WTC11 (cell line): Measurements from ENCODE around the gene RAPGEF3. TPM values are rescaled to one million over a fixed set of nuclear protein-coding genes. Genes with fewer than 3 reads are reported as not detected.

ENCODE experiments used
- ATAC-seq: fragments of 200-7000 bp; cut with Tn5 transposase; 2 replicates; pipeline ENCODE4 v1.10.0; 2021; ENCODE audit warnings: mild to moderate bottlenecking, moderate library complexity
- CTCF ChIA-PET: fragments of 300-600 bp; sonication (Branson Sonifier 250); formaldehyde crosslinking; loops from one replicate; lab custom pipeline; 2021; ENCODE audit warnings: antibody characterized with exemption; lab: Charles Lee
- POLR2A ChIA-PET: fragments of 350-600 bp; sonication (Branson Sonifier 250); formaldehyde crosslinking; loops from one replicate; lab custom pipeline; 2021; ENCODE audit warnings: antibody characterized with exemption; lab: Charles Lee
- DNase-seq: peaks from one replicate; pipeline ENCODE4 v3.0.0; 2021; ENCODE audit warnings: low spot score
- H3K27ac Mint-ChIP-seq: 2 replicates; pipeline ENCODE4 v1.8.0; 2021; ENCODE audit warnings: mixed read lengths
- H3K27me3 Mint-ChIP-seq: 2 replicates; pipeline ENCODE4 v1.8.0; 2021; ENCODE audit warnings: low read depth, mild to moderate bottlenecking, moderate library complexity, mixed read lengths
- H3K36me3 Mint-ChIP-seq: 2 replicates; pipeline ENCODE4 v1.8.0; 2021; ENCODE audit warnings: mixed read lengths
- H3K4me1 Mint-ChIP-seq: 2 replicates; pipeline ENCODE4 v1.8.0; 2022; ENCODE audit warnings: mixed read lengths
- H3K4me3 Mint-ChIP-seq: 2 replicates; pipeline ENCODE4 v1.8.0; 2021; ENCODE audit warnings: mild to moderate bottlenecking, moderate library complexity, mixed read lengths
- H3K9me3 Mint-ChIP-seq: 2 replicates; pipeline ENCODE4 v1.8.0; 2021; ENCODE audit warnings: mixed read lengths
- ARID4B ChIP-seq: sonication (generic); formaldehyde crosslinking; IDR thresholded peaks from 2 replicates; pipeline ENCODE4 v1.8.0; 2023; ENCODE audit warnings: missing genetic modification reagents, mild to moderate bottlenecking, borderline replicate concordance
- CREM ChIP-seq: sonication (generic); formaldehyde crosslinking; IDR thresholded peaks from 2 replicates; pipeline ENCODE4 v1.8.1; 2022; ENCODE audit warnings: mild to moderate bottlenecking, missing genetic modification reagents, moderate library complexity
- ESRRA ChIP-seq: sonication (generic); formaldehyde crosslinking; IDR thresholded peaks from 2 replicates; pipeline ENCODE4 v1.8.1; 2022; ENCODE audit warnings: mild to moderate bottlenecking, missing genetic modification reagents, borderline replicate concordance
- FOXJ3 ChIP-seq: sonication (generic); formaldehyde crosslinking; IDR thresholded peaks from 2 replicates; pipeline ENCODE4 v1.9.0; 2021; ENCODE audit warnings: missing genetic modification reagents, mild to moderate bottlenecking, borderline replicate concordance
- GTF2I ChIP-seq: fragments of 250-450 bp; sonication (Bioruptor Pico); conservative IDR thresholded peaks from 2 replicates; pipeline ENCODE4 v1.4.0; 2021; ENCODE audit warnings: mild to moderate bottlenecking
- NFYB ChIP-seq: sonication (generic); formaldehyde crosslinking; conservative IDR thresholded peaks from 2 replicates; pipeline ENCODE4 v1.8.0; 2022; ENCODE audit warnings: low read depth, missing genetic modification reagents
- PRDM15 ChIP-seq: sonication (generic); formaldehyde crosslinking; IDR thresholded peaks from 2 replicates; pipeline ENCODE4 v1.8.0; 2022; ENCODE audit warnings: missing genetic modification reagents
- RELA ChIP-seq: sonication (generic); formaldehyde crosslinking; IDR thresholded peaks from 2 replicates; pipeline ENCODE4 v1.8.1; 2022; ENCODE audit warnings: missing genetic modification reagents, mild to moderate bottlenecking, borderline replicate concordance
- SOX15 ChIP-seq: fragments of 250-450 bp; sonication (Bioruptor Pico); IDR thresholded peaks from 2 replicates; pipeline ENCODE4 v1.9.0; 2021; ENCODE audit warnings: mild to moderate bottlenecking
- TCF7 ChIP-seq: sonication (generic); formaldehyde crosslinking; IDR thresholded peaks from 2 replicates; pipeline ENCODE4 v1.8.0; 2022; ENCODE audit warnings: mild to moderate bottlenecking, low read depth, missing genetic modification reagents, moderate library complexity
- TEAD4 ChIP-seq: sonication (generic); formaldehyde crosslinking; IDR thresholded peaks from 2 replicates; pipeline ENCODE4 v1.8.0; 2022; ENCODE audit warnings: mild to moderate bottlenecking, missing genetic modification reagents
- ZBTB21 ChIP-seq: sonication (generic); formaldehyde crosslinking; IDR thresholded peaks from 2 replicates; pipeline ENCODE4 v1.8.1; 2023; ENCODE audit warnings: mild to moderate bottlenecking, missing genetic modification reagents, borderline replicate concordance
- ZNF416 ChIP-seq: fragments of 250-450 bp; sonication (Bioruptor Pico); IDR thresholded peaks from 2 replicates; pipeline ENCODE4 v1.9.0; 2021; ENCODE audit warnings: mild to moderate bottlenecking, inconsistent platforms
- ZNF512 ChIP-seq: sonication (generic); formaldehyde crosslinking; IDR thresholded peaks from 2 replicates; pipeline ENCODE4 v1.8.1; 2022; ENCODE audit warnings: missing genetic modification reagents, borderline replicate concordance
- ZSCAN18 ChIP-seq: fragments of 250-450 bp; sonication (Bioruptor Pico); IDR thresholded peaks from 2 replicates; pipeline ENCODE4 v2.1.2; 2022; ENCODE audit warnings: mild to moderate bottlenecking, moderate library complexity
- total RNA-seq: library from RNA; stranded (reverse); gene quantifications from 3 replicates; pipeline ENCODE4 v1.2.3, GENCODE V29; 2021

Gene RAPGEF3
- total RNA-seq, 1 experiment from 2014 or later = 13.3 TPM

- no peak for DNase-seq
- no peak overlapping the region for H3K27ac Mint-ChIP-seq
- H3K9me3 Mint-ChIP-seq = no peaks in the 10 kb centered on the region
- TF ChIP-seq ZNF416 (no peak), ZBTB21 (CRISPR knock-in tag) (no peak), FOXJ3 (CRISPR knock-in tag) (no peak), RELA (CRISPR knock-in tag) (no peak), ZNF512 (no peak), GTF2I (CRISPR knock-in tag) (no peak), TCF7 (CRISPR knock-in tag) (no peak), NFYB (CRISPR knock-in tag) (no peak)
- peaks cover 13% of the 10 kb centered on the region for H3K4me1 Mint-ChIP-seq
- no peak for ATAC-seq
- CTCF ChIA-PET = interaction anchor here (1.1 to 8.3 kb wide), 2 partner anchors 29 to 127 kb away, joined by 4 to 104 read pairs; no protein-coding TSS in a partner anchor
- POLR2A ChIA-PET = interaction anchor here (0.6 kb wide), 1 partner anchor 332 kb away, joined by 3 read pairs; no protein-coding TSS in a partner anchor
- peaks cover 37% of the 10 kb centered on the region for H3K27me3 Mint-ChIP-seq
- no peak overlapping the region for H3K4me3 Mint-ChIP-seq
- no peaks in the 10 kb centered on the region for H3K36me3 Mint-ChIP-seq
These were observed 47.2 kb downstream of the RAPGEF3 start for GRCh38 chr12:47711448-47711847.

GRCh38 chr12:47710278-47710677 lies 48.4 kb downstream of the RAPGEF3 start:
- H3K4me3 Mint-ChIP-seq = no peak overlapping the region
- ATAC-seq (no peak), DNase-seq (no peak)
- TF ChIP-seq CREM (no peak), TEAD4 (CRISPR knock-in tag) (no peak), SOX15 (CRISPR knock-in tag) (no peak), PRDM15 (no peak), ZSCAN18 (CRISPR knock-in tag) (no peak), ESRRA (no peak), ARID4B (CRISPR knock-in tag) (no peak), NFYB (CRISPR knock-in tag) (no peak)
- POLR2A ChIA-PET = interaction anchor here (0.6 kb wide), 1 partner anchor 241 kb away, joined by 3 read pairs; no protein-coding TSS in a partner anchor
- H3K27me3 Mint-ChIP-seq = peaks cover 25% of the 10 kb centered on the region
- peaks cover 7% of the 10 kb centered on the region for H3K4me1 Mint-ChIP-seq
- H3K27ac Mint-ChIP-seq = no peak overlapping the region
- CTCF ChIA-PET = interaction anchor here (1.1 kb wide), 2 partner anchors 63 to 128 kb away, joined by 4 read pairs; partner anchors contain the start of gene SLC48A1
- H3K36me3 Mint-ChIP-seq = no peaks in the 10 kb centered on the region
- H3K9me3 Mint-ChIP-seq = no peaks in the 10 kb centered on the region
